Upper lobe of right lung (tissue), 1 donor: ENCODE results near the gene MAGI2. TPM values are rescaled to one million over a fixed set of nuclear protein-coding genes. Genes with fewer than 3 reads are reported as not detected.
A peak's percentile ranks its signal among the peaks of the same experiment; 100 is the strongest.

Experiments used
- ATAC-seq: fragments of 200-7000 bp; cut with Tn5 transposase; one replicate; pipeline ENCODE4 v1.9.1; 2020; ENCODE audit warnings: mild to moderate bottlenecking, moderate library complexity
- DNase-seq: peaks from one replicate; pipeline ENCODE4 v3.0.0-alpha.2; 2020
- H3K27ac ChIP-seq: fragments of 200-600 bp; one replicate; pipeline ENCODE4 v1.8.0; 2022
- H3K27me3 ChIP-seq: fragments of 200-600 bp; one replicate; pipeline ENCODE4 v1.8.0; 2022; ENCODE audit warnings: mild to moderate bottlenecking
- H3K36me3 ChIP-seq: fragments of 200-600 bp; one replicate; pipeline ENCODE4 v1.8.0; 2022
- H3K4me1 ChIP-seq: fragments of 200-600 bp; one replicate; pipeline ENCODE4 v1.8.0; 2022
- H3K4me3 ChIP-seq: fragments of 200-600 bp; one replicate; pipeline ENCODE4 v1.8.0; 2022; ENCODE audit warnings: mild to moderate bottlenecking
- H3K9me3 ChIP-seq: fragments of 200-600 bp; one replicate; pipeline ENCODE4 v1.8.0; 2022
- CTCF ChIP-seq: fragments of 200-600 bp; IDR thresholded peaks from one replicate; pipeline ENCODE4 v1.8.0; 2022; ENCODE audit warnings: antibody characterized with exemption
- intact Hi-C: fragments of 100-400 bp; cut with DNase I; formaldehyde crosslinking; loops from one replicate; pipeline ENCODE4 v1.11.0; 2022
- total RNA-seq: library from RNA; stranded (reverse); fragmentation: NEBNext Ultra II Directional; extraction: Animal tissue kit (Norgen Biotek cat#: 25700); gene quantifications from one replicate; pipeline ENCODE4 v1.2.1, GENCODE V29; 2021
- donor health status: DM: no; HTN: yes; CAD: no; lungs with severe emphysema.

The MAGI2 gene
- total RNA-seq, 1 donor from 2014 or later, result 12.8 TPM

GRCh38 chr7:78389022-78389421, 1064.4 kb downstream of the MAGI2 start:
- no peaks in the 10 kb centered on the region for H3K4me1 ChIP-seq
- no peak overlapping the region for H3K27ac ChIP-seq
- H3K9me3 ChIP-seq, result no peaks in the 10 kb centered on the region
- ATAC-seq (no peak), DNase-seq (no peak)
- TF ChIP-seq CTCF, result no peak
- H3K36me3 ChIP-seq, result no peaks in the 10 kb centered on the region
- intact Hi-C loops, result no loop called here
- no peak overlapping the region for H3K4me3 ChIP-seq
- H3K27me3 ChIP-seq, result no peaks in the 10 kb centered on the region

GRCh38 chr7:78386520-78386919, 1066.9 kb downstream of the MAGI2 start:
- ATAC-seq (no peak), DNase-seq (no peak)
- Histone ChIP-seq H3K36me3 (no peaks in the 10 kb centered on the region), H3K4me3 (no peak overlapping the region), H3K9me3 (no peaks in the 10 kb centered on the region), H3K27me3 (no peaks in the 10 kb centered on the region), H3K27ac (no peak overlapping the region), H3K4me1 (no peaks in the 10 kb centered on the region)
- TF ChIP-seq CTCF, result no peak
- intact Hi-C loops, result no loop called here

GRCh38 chr7:78383096-78383880, 1070.2 kb downstream of the MAGI2 start:
- DNase-seq, result no peak
- H3K36me3 ChIP-seq, result no peaks in the 10 kb centered on the region
- no peak overlapping the region for H3K4me3 ChIP-seq
- H3K9me3 ChIP-seq, result no peaks in the 10 kb centered on the region
- H3K27me3 ChIP-seq, result no peaks in the 10 kb centered on the region
- ATAC-seq, result no peak
- no peak overlapping the region for H3K27ac ChIP-seq
- no peak for TF ChIP-seq CTCF
- intact Hi-C loops, result no loop called here
- no peaks in the 10 kb centered on the region for H3K4me1 ChIP-seq

- no peak for TF ChIP-seq CTCF
- no peaks in the 10 kb centered on the region for H3K4me1 ChIP-seq
- H3K27me3 ChIP-seq, result no peaks in the 10 kb centered on the region
- H3K4me3 ChIP-seq, result no peak overlapping the region
- intact Hi-C loops, result no loop called here
- ATAC-seq (no peak), DNase-seq (no peak)
- no peak overlapping the region for H3K27ac ChIP-seq
- no peaks in the 10 kb centered on the region for H3K9me3 ChIP-seq
- no peaks in the 10 kb centered on the region for H3K36me3 ChIP-seq
Observed at GRCh38 chr7:78379148-78379547, 1074.3 kb downstream of the MAGI2 start.

- H3K4me1 ChIP-seq, result no peaks in the 10 kb centered on the region
- no peak overlapping the region for H3K4me3 ChIP-seq
- no peaks in the 10 kb centered on the region for H3K9me3 ChIP-seq
- H3K27me3 ChIP-seq, result no peaks in the 10 kb centered on the region
- peak; percentile 14 for TF ChIP-seq CTCF
- ATAC-seq (no peak), DNase-seq (no peak)
- no peak overlapping the region for H3K27ac ChIP-seq
- H3K36me3 ChIP-seq, result no peaks in the 10 kb centered on the region
- intact Hi-C loops, result no loop called here
Observed at GRCh38 chr7:78377532-78377931, 1075.9 kb downstream of the MAGI2 start.
